Measurements from ENCODE around the gene RAVER1.
A peak's percentile ranks its signal among the peaks of the same experiment; 100 is the strongest.
"Not testable (repeated sequence)": the region's sequence is repeated elsewhere in the genome, so short reads cannot be mapped to it uniquely, and the experiment has no call there.

Gene RAVER1

GRCh38 chr19:10332965-10333757, at the start of gene RAVER1 (continued):
- TF ChIP-seq PRDM2 (tag by site-specific recombination; IDR thresholded peaks at IDR 0.05; ENCODE audit: borderline replicate concordance), result no peak; the same call in 1 of the 2 replicates
- no peak for TF ChIP-seq ZBTB21 (tag by site-specific recombination; IDR thresholded peaks at IDR 0.05)

GRCh38 chr19:10383223-10383499, 49.8 kb upstream of the RAVER1 start:
- CTCF ChIA-PET, result interaction anchor here (0.7 to 3.2 kb wide), 7 partner anchors 8 to 197 kb away, joined by 3 to 23 read pairs (median 4); partner anchors contain the start of genes CDC37 and ICAM1
- H3K9me3 ChIP-seq (ENCODE audit: control insufficient read depth, insufficient read depth, low read depth, low read length); H3K4me1 ChIP-seq (ENCODE audit: control insufficient read depth, insufficient read depth, low read length); H3K36me3 ChIP-seq (ENCODE audit: control insufficient read depth in 2 of 2, insufficient read depth in 1 of 2, low read length in 2 of 2); POLR2A ChIA-PET; H3K4me3 ChIP-seq (ENCODE audit: low read depth, low read length); H3K27ac ChIP-seq (ENCODE audit: extremely low read depth, low read depth, low read length): not testable (repeated sequence)
- TF ChIP-seq ZNF362 (tag by site-specific recombination; IDR thresholded peaks at IDR 0.05), result 0 out of 2 replicates have a peak, but pooled peaks have one; percentile 19

- ChIA-PET CTCF (interaction anchor here (0.6 to 3.2 kb wide), 9 partner anchors 9 to 131 kb away, joined by 3 to 23 read pairs (median 4); partner anchors contain the start of genes CDC37 and ICAM1), POLR2A (interaction anchor here (0.5 to 2.8 kb wide), 39 partner anchors 8 to 1658 kb away, joined by 3 to 32 read pairs (median 5); partner anchors contain the start of genes CDC37, FDX2, ICAM1 and ICAM5)
- H3K4me1 ChIP-seq (ENCODE audit: control insufficient read depth, insufficient read depth, low read length), result no peaks in the 10 kb centered on the region
- peak within 1 kb of the TSS; percentile 71; the same call in 1 of the 2 replicates for H3K27ac ChIP-seq (ENCODE audit: extremely low read depth, low read depth, low read length)
- peaks cover 12 to 15% of the 10 kb centered on the region in 2 experiments; a peak in 2 of 3 replicates for H3K36me3 ChIP-seq (ENCODE audit: control insufficient read depth in 2 of 2, insufficient read depth in 1 of 2, low read length in 2 of 2)
- H3K9me3 ChIP-seq (ENCODE audit: control insufficient read depth, insufficient read depth, low read depth, low read length), result no peaks in the 10 kb centered on the region
- peak within 1 kb of the TSS; percentile 93 for H3K4me3 ChIP-seq (ENCODE audit: low read depth, low read length)
- peak; percentile 92 for TF ChIP-seq SP3 (tag by site-specific recombination; IDR thresholded peaks at IDR 0.05)
- TF ChIP-seq ZNF341 (tag by site-specific recombination; IDR thresholded peaks at IDR 0.05; ENCODE audit: low read depth), result peak; percentile 78
- 0 out of 2 replicates have a peak, but pooled peaks have one; percentile 11 for TF ChIP-seq ZSCAN30 (tag by site-specific recombination; IDR thresholded peaks at IDR 0.05)
- TF ChIP-seq ZNF560 (tag by site-specific recombination; IDR thresholded peaks at IDR 0.05; ENCODE audit: borderline replicate concordance), result no peak; the same call in 1 of the 2 replicates
- 0 out of 2 replicates have a peak, but pooled peaks have one; percentile 63 for TF ChIP-seq ZNF704 (tag by site-specific recombination; IDR thresholded peaks at IDR 0.05)
- no peak for TF ChIP-seq ZNF449 (tag by site-specific recombination; IDR thresholded peaks at IDR 0.05)
- TF ChIP-seq ZNF510 (tag by site-specific recombination; IDR thresholded peaks at IDR 0.05; ENCODE audit: insufficient replicate concordance), result no peak
- peak; percentile 82 for TF ChIP-seq ZNF394 (tag by site-specific recombination; IDR thresholded peaks at IDR 0.05; ENCODE audit: borderline replicate concordance)
- TF ChIP-seq ELK4 (IDR thresholded peaks at IDR 0.05; ENCODE audit: borderline replicate concordance, low read depth, low read length), result no peak
- peak; percentile 38 for TF ChIP-seq ZBTB8A (tag by site-specific recombination; IDR thresholded peaks at IDR 0.05)
- no peak for TF ChIP-seq AEBP2 (tag by site-specific recombination; IDR thresholded peaks at IDR 0.05; ENCODE audit: borderline replicate concordance)
- TF ChIP-seq ZNF629 (tag by site-specific recombination; IDR thresholded peaks at IDR 0.05), result peak; percentile 78
- TF ChIP-seq ZNF48 (tag by site-specific recombination; IDR thresholded peaks at IDR 0.05), result no peak
These were observed 47.2 kb upstream of the RAVER1 start, which contains the start of gene TYK2 for GRCh38 chr19:10380313-10381102. TSS of gene TYK2 (minus strand) at chr19:10380572. CDS start at chr19:10378406, 2,166 bp downstream.

All from HEK293 (cell line).